Osteocyte (in vitro differentiated cells): ENCODE measurements around the gene HLTF. TPM values are rescaled to one million over a fixed set of nuclear protein-coding genes. Genes with fewer than 3 reads are reported as not detected.

Source experiments
- DNase-seq: peaks from one replicate; pipeline ENCODE4 v3.0.0; 2021; ENCODE audit warnings: mixed read lengths; ENCODE audit not compliant: unreplicated experiment; ENCODE audit errors: extremely low spot score
- H3K27ac Mint-ChIP-seq: one replicate; pipeline ENCODE4 v1.8.0; 2021; ENCODE audit warnings: mild to moderate bottlenecking, mixed read lengths; ENCODE audit not compliant: unreplicated experiment
- H3K27me3 Mint-ChIP-seq: one replicate; pipeline ENCODE4 v1.8.0; 2021; ENCODE audit warnings: mixed read lengths; ENCODE audit not compliant: unreplicated experiment
- H3K36me3 Mint-ChIP-seq: one replicate; pipeline ENCODE4 v1.8.0; 2021; ENCODE audit warnings: mixed read lengths; ENCODE audit not compliant: unreplicated experiment
- H3K4me1 Mint-ChIP-seq: one replicate; pipeline ENCODE4 v1.8.0; 2021; ENCODE audit warnings: mixed read lengths; ENCODE audit not compliant: unreplicated experiment
- H3K4me3 Mint-ChIP-seq: one replicate; pipeline ENCODE4 v1.8.0; 2021; ENCODE audit warnings: mild to moderate bottlenecking, moderate library complexity, mixed read lengths; ENCODE audit not compliant: unreplicated experiment
- H3K9me3 Mint-ChIP-seq: one replicate; pipeline ENCODE4 v1.8.0; 2021; ENCODE audit warnings: mixed read lengths; ENCODE audit not compliant: unreplicated experiment
- total RNA-seq: library from RNA; stranded (reverse); gene quantifications from 2 replicates; pipeline ENCODE4 v1.2.1, GENCODE V29; 2021
- TF ChIP-seq, protein P1 (sequence below): fragments of 200-600 bp; sonication (generic); IDR thresholded peaks from 2 replicates; pipeline ENCODE4 v1.5.0; 2021; ENCODE audit warnings: antibody characterized with exemption, mild to moderate bottlenecking, moderate library complexity

Gene HLTF
- total RNA-seq, 1 donor from 2014 or later = 29.2 TPM

DNA sequence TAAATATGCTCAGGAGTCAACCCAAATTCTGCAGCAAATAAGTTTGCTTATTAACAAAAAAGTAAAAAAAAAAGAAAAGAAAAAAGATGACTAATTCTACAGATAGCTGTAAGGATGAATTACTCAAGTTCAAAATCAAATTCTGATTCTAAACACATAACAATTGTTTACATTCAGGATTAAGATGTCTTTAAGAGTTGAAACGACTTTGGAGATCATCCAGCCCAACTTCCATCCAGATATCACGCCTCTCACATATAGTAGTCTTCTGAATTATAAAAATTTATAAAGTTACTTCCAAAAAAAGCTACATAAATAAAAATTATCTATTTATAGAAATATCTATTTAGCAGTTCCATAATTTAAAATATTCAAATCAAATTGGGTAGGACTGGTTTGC lies 55.2 kb downstream of the HLTF start:
- Mint-ChIP-seq H3K27me3 (no peaks in the 10 kb centered on the region), H3K4me3 (no peak overlapping the region), H3K4me1 (peaks cover 3% of the 10 kb centered on the region), H3K27ac (no peak overlapping the region), H3K36me3 (peaks cover 38% of the 10 kb centered on the region), H3K9me3 (no peaks in the 10 kb centered on the region)
- TF ChIP-seq, protein P1, sequence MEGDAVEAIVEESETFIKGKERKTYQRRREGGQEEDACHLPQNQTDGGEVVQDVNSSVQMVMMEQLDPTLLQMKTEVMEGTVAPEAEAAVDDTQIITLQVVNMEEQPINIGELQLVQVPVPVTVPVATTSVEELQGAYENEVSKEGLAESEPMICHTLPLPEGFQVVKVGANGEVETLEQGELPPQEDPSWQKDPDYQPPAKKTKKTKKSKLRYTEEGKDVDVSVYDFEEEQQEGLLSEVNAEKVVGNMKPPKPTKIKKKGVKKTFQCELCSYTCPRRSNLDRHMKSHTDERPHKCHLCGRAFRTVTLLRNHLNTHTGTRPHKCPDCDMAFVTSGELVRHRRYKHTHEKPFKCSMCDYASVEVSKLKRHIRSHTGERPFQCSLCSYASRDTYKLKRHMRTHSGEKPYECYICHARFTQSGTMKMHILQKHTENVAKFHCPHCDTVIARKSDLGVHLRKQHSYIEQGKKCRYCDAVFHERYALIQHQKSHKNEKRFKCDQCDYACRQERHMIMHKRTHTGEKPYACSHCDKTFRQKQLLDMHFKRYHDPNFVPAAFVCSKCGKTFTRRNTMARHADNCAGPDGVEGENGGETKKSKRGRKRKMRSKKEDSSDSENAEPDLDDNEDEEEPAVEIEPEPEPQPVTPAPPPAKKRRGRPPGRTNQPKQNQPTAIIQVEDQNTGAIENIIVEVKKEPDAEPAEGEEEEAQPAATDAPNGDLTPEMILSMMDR = no peak
- DNase-seq = no peak

DNA sequence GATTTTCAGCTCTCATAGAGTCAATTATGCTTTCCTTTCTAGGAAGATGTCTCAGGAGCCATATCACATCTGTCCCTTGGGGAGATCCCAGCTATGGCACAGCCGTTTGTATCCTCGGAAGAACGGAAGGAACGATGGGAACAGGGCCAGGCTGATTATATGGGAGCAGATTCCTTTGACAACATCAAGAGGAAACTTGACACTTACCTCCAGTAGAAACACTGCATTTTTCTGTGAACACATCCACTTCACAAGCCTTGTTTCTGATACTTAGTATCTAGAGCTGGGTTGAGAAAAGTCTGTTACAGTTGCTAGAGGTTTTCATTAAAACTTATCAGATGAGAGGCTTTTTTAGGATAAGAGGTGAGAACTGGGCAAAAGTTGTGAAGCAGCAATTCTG lies 59.6 kb downstream of the HLTF start:
- Mint-ChIP-seq H3K27ac (peak overlapping the region; percentile 64), H3K36me3 (peaks cover 53% of the 10 kb centered on the region)
- TF ChIP-seq, protein P1 = no peak

DNA sequence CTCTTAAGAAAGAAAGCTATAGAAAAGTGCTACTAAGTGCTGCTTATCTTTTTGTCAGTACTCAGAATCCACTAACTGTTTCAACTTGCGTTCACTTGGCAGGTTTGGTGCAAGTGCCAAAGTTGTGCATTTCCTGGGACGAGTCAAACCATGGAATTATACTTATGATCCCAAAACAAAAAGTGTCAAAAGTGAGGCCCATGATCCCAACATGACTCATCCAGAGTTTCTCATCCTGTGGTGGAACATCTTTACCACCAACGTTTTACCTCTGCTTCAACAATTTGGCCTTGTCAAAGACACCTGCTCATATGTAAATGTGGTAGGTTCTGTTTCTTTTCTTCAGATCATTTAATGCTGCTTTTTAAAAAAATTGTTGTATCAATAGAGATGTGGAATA lies 62.4 kb downstream of the HLTF start:
- no peak for DNase-seq
- Mint-ChIP-seq H3K4me3 (no peak overlapping the region), H3K27ac (no peak overlapping the region), H3K27me3 (no peaks in the 10 kb centered on the region), H3K36me3 (peaks cover 57% of the 10 kb centered on the region), H3K9me3 (peaks cover 11% of the 10 kb centered on the region), H3K4me1 (peaks cover 3% of the 10 kb centered on the region)
- TF ChIP-seq, protein P1 = no peak

More for the DNA sequence above, 59.6 kb downstream of the HLTF start:
- no peak overlapping the region for H3K4me3 Mint-ChIP-seq
- H3K9me3 Mint-ChIP-seq = peaks cover 11% of the 10 kb centered on the region
- no peak for DNase-seq
- H3K4me1 Mint-ChIP-seq = peaks cover 3% of the 10 kb centered on the region
- no peaks in the 10 kb centered on the region for H3K27me3 Mint-ChIP-seq

DNA sequence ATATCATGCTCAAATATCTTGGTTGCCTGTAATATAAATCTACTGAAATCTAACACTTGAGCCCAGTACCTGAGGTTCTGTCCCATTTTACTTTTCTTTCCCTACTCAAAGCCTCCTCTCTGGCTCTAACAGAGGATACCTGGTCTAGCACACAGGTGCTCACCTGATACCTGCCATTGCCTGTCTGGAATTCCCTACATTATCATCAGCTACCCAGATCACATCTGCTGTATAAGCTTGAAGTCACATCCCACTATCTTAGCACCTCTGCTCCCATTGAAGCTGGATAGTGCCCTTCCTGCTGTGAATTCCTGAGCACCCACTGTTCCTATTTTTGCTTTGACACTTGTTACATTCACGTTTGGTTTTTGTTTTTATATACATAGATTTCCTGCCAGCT lies 64.5 kb downstream of the HLTF start:
- TF ChIP-seq, protein P1 = no peak
- no peak for DNase-seq
- H3K36me3 Mint-ChIP-seq = peaks cover 47% of the 10 kb centered on the region
- H3K9me3 Mint-ChIP-seq = peaks cover 11% of the 10 kb centered on the region
- no peak overlapping the region for H3K27ac Mint-ChIP-seq
- H3K4me1 Mint-ChIP-seq = peaks cover 8% of the 10 kb centered on the region
- H3K27me3 Mint-ChIP-seq = no peaks in the 10 kb centered on the region
- no peak overlapping the region for H3K4me3 Mint-ChIP-seq

DNA sequence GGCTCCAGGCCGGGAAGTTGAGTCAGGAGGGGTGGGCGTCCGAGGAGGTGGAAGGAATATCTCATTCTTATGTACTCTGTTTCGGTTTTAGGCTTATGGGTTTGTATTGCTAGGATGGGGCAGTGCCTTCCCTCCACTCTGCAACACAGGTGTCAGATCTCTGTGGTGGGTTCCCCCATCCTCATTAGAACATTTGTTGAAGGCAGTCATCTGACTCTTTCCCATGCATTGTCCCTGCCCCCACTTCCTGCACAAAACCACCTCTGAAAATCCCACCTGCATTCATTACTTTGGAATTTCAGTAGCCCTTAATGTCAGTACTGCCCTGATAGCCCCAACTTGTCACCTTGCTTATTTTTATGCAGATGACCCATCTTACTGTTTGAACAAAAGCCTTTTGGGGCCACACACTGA lies 65.5 kb downstream of the HLTF start:
- Mint-ChIP-seq H3K4me3 (no peak overlapping the region), H3K4me1 (peaks cover 10% of the 10 kb centered on the region), H3K27me3 (no peaks in the 10 kb centered on the region), H3K9me3 (peaks cover 11% of the 10 kb centered on the region), H3K36me3 (peaks cover 39% of the 10 kb centered on the region), H3K27ac (no peak overlapping the region)
- TF ChIP-seq, protein P1 = no peak
- DNase-seq = no peak
